Right atrium auricular region (tissue), 2 donors: ENCODE measurements around the gene GGTA1. TPM values are rescaled to one million over a fixed set of nuclear protein-coding genes. Genes with fewer than 3 reads are reported as not detected.

Experiments
- DNase-seq: peaks from one replicate; pipeline ENCODE4 v3.0.0-alpha.2; 2019; ENCODE audit warnings: low spot score
- H3K27ac ChIP-seq, 2 donors: fragments of 200-600 bp; sonication (generic); 1 replicate in 1 of 2; 2 replicates in 1 of 2; pipeline ENCODE4 v1.5.1; 2016 to 2019
- H3K27me3 ChIP-seq, 2 donors: fragments of 200-600 bp; sonication (generic); one replicate each; pipeline versions ENCODE4 v1.5.1 to v1.6.0; 2017 to 2019
- H3K36me3 ChIP-seq: fragments of 200-600 bp; sonication (generic); one replicate; pipeline ENCODE4 v1.5.1; 2016
- H3K4me1 ChIP-seq, 2 donors: fragments of 200-600 bp; sonication (generic); one replicate each; pipeline versions ENCODE4 v1.5.1 to v1.6.0; 2017 to 2019
- H3K4me3 ChIP-seq, 2 donors: fragments of 200-600 bp; sonication (generic); 1 replicate in 1 of 2; 2 replicates in 1 of 2; pipeline ENCODE4 v1.5.1; 2017 to 2019; ENCODE audit warnings: mild to moderate bottlenecking in 1 of 2, moderate library complexity in 1 of 2
- H3K9me3 ChIP-seq, 2 donors: fragments of 200-600 bp; sonication (generic); one replicate each; pipeline ENCODE4 v1.5.1; 2019
- total RNA-seq, 2 donors: library from RNA; depleted of rRNA; stranded (reverse); fragments of >200 nt; gene quantifications; one replicate each; pipeline ENCODE4 v1.1.0, GENCODE V29; 2016
- TF ChIP-seq, protein P1 (sequence below), 2 donors: fragments of 200-600 bp; sonication (generic); IDR thresholded peaks; one replicate each; pipeline ENCODE4 v1.5.1; 2019; ENCODE audit warnings: antibody characterized with exemption in 2 of 2

Gene GGTA1
- total RNA-seq, 2 donors from 2014 or later, result 11.6 to 15.2 TPM

DNA sequence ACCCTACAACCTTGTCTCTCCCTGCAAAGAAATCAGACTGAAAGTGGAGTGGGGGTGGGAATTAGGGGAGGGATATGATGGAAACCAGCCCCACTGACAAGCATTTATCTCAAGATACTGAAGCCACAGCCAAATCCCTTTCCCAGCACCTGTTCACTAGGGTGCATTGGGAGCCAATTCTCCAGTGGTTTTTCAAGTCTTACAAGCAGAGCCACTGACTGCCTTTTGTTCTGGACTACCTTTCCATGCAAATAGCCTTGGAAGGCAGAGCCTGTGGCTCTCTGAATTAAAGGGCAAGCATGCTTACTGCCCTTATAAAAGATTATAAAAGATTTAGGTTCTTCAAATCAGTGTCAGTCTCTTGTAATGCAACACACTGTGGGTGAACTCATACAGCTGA is 8.8 kb upstream of the GGTA1 start:
- H3K27me3 ChIP-seq, result no peaks in the 10 kb centered on the region
- H3K36me3 ChIP-seq, result no peaks in the 10 kb centered on the region
- H3K4me1 ChIP-seq, result peaks cover 0 to 10% of the 10 kb centered on the region in 2 donors
- H3K27ac ChIP-seq, result no peak overlapping the region
- TF ChIP-seq, protein P1, sequence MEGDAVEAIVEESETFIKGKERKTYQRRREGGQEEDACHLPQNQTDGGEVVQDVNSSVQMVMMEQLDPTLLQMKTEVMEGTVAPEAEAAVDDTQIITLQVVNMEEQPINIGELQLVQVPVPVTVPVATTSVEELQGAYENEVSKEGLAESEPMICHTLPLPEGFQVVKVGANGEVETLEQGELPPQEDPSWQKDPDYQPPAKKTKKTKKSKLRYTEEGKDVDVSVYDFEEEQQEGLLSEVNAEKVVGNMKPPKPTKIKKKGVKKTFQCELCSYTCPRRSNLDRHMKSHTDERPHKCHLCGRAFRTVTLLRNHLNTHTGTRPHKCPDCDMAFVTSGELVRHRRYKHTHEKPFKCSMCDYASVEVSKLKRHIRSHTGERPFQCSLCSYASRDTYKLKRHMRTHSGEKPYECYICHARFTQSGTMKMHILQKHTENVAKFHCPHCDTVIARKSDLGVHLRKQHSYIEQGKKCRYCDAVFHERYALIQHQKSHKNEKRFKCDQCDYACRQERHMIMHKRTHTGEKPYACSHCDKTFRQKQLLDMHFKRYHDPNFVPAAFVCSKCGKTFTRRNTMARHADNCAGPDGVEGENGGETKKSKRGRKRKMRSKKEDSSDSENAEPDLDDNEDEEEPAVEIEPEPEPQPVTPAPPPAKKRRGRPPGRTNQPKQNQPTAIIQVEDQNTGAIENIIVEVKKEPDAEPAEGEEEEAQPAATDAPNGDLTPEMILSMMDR (IDR thresholded peaks at IDR 0.05), result no peak
- no peaks in the 10 kb centered on the region for H3K9me3 ChIP-seq
- no peak for DNase-seq
- H3K4me3 ChIP-seq, result no peak overlapping the region

GRCh38 chr9:121505903-121506735 is 6.5 kb upstream of the GGTA1 start:
- H3K27me3 ChIP-seq, result no peaks in the 10 kb centered on the region
- peaks cover 0 to 7% of the 10 kb centered on the region in 2 donors for H3K4me1 ChIP-seq
- no peak overlapping the region for H3K27ac ChIP-seq
- no peak overlapping the region for H3K4me3 ChIP-seq
- DNase-seq, result no peak
- no peaks in the 10 kb centered on the region for H3K36me3 ChIP-seq
- H3K9me3 ChIP-seq, result no peaks in the 10 kb centered on the region
- TF ChIP-seq, protein P1 (IDR thresholded peaks at IDR 0.05), result no peak

- Histone ChIP-seq H3K27me3 (no peaks in the 10 kb centered on the region), H3K4me1 (peaks cover 0 to 10% of the 10 kb centered on the region in 2 donors), H3K4me3 (no peak overlapping the region), H3K27ac (no peak overlapping the region), H3K36me3 (no peaks in the 10 kb centered on the region), H3K9me3 (no peaks in the 10 kb centered on the region)
- DNase-seq, result no peak
- TF ChIP-seq, protein P1 (IDR thresholded peaks at IDR 0.05), result no peak
Measured at GRCh38 chr9:121503444-121503843, 3.8 kb upstream of the GGTA1 start.

GRCh38 chr9:121500165-121500478 is 478 bp upstream of the GGTA1 start:
- no peaks in the 10 kb centered on the region for H3K9me3 ChIP-seq
- H3K4me3 ChIP-seq, result peak overlapping the region; percentile 47 to 65
- no peaks in the 10 kb centered on the region for H3K27me3 ChIP-seq
- H3K27ac ChIP-seq, result peak overlapping the region; percentile 74 to 79
- TF ChIP-seq, protein P1 (IDR thresholded peaks at IDR 0.05), result no peak
- H3K36me3 ChIP-seq, result no peaks in the 10 kb centered on the region
- H3K4me1 ChIP-seq, result peaks cover 0 to 19% of the 10 kb centered on the region in 2 donors
- DNase-seq, result no peak

DNA sequence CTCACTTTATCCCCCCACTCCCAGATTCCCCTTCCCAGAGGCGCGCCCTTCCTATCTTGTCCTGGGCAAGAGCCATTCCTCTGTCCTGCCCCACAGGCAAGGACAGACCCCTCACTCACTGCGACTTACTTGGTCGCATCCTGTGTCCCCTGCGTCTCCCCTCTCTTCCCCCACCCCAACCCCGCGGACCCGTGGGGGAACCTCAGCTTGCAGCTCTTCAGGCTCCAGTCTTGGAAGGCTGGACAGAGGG is 542 bp downstream of the GGTA1 start:
- Histone ChIP-seq H3K4me3 (peak overlapping the region; percentile 47 to 65), H3K4me1 (peaks cover 0 to 19% of the 10 kb centered on the region in 2 donors), H3K36me3 (no peaks in the 10 kb centered on the region), H3K27me3 (no peaks in the 10 kb centered on the region), H3K27ac (peak overlapping the region; percentile 74 to 79), H3K9me3 (no peaks in the 10 kb centered on the region)
- no peak for DNase-seq
- TF ChIP-seq, protein P1 (IDR thresholded peaks at IDR 0.05), result no peak
